Measurements from ENCODE around the gene PHLPP1. TPM values are rescaled to one million over a fixed set of nuclear protein-coding genes. Genes with fewer than 3 reads are reported as not detected.

Gene PHLPP1
- total RNA-seq, 1 experiment from 2014 or later: 14.7 TPM

DNA sequence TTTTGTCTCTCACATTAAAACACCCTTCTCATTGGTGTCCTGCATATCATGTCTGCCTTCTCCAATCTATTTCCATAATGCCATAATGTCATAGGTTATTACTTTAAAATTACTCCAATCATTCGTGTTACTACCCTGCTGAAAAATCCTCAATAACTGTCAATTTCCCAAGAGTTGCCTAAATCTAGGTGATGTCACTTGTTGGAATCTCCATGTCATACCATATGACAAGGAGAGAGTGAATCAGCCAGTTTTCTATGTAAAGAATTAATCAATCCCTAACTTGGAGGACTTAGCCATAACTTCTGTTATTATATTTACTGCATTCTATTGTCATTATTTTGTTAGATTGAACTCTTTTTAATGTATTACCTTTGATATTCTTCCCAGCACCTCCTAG, 62.5 kb downstream of the PHLPP1 start:
- ChIA-PET CTCF (no interaction called here), RAD21 (ENCODE audit: low non-redundant PET in 1 of 2, low total read pairs in 2 of 2, uncharacterized antibody in 2 of 2, unreplicated experiment in 2 of 2) (no interaction called here), POLR2A (no interaction called here)
- DNase-seq (ENCODE audit: low read depth, low spot score): no peak
- Histone ChIP-seq H3K4me1 (ENCODE audit: control insufficient read depth in 1 of 2, insufficient read depth in 2 of 2, low read length in 2 of 2) (no peaks in the 10 kb centered on the region), H3K4me3 (replicated peaks in 1 of 2; ENCODE audit: low read depth in 1 of 2, low read length in 2 of 2) (no peak overlapping the region), H3K9me3 (ENCODE audit: control insufficient read depth in 1 of 2, insufficient read depth in 1 of 2, low read depth in 1 of 2, low read length in 2 of 2) (no peaks in the 10 kb centered on the region), H3K9me2 (ENCODE audit: insufficient read depth) (peaks cover under 1% of the 10 kb centered on the region; the same call in 1 of the 2 replicates), H3K36me3 (ENCODE audit: control insufficient read depth in 1 of 2, insufficient read depth in 2 of 2, low read length in 2 of 2) (no peaks in the 10 kb centered on the region), H3K79me2 (ENCODE audit: insufficient read depth, low read length) (peaks cover 35% of the 10 kb centered on the region; the same call in 1 of the 2 replicates), H4K20me1 (ENCODE audit: insufficient read depth) (peaks cover 3% of the 10 kb centered on the region; the same call in 1 of the 2 replicates), H3K27me3 (ENCODE audit: insufficient read depth, low read length) (no peaks in the 10 kb centered on the region), H3K27ac (ENCODE audit: low read depth, low read length) (no peak overlapping the region), H2AFZ (ENCODE audit: low read depth, low read length, poor library complexity, severe bottlenecking) (no peak overlapping the region), H3K4me2 (ENCODE audit: low read length) (no peak overlapping the region), H3K9ac (ENCODE audit: low read length) (no peak overlapping the region)
- TF ChIP-seq YY1 (IDR thresholded peaks at IDR 0.05; ENCODE audit: extremely low read depth, insufficient replicate concordance, low read depth, low read length): no peak
- no peak for TF ChIP-seq JUND (IDR thresholded peaks at IDR 0.05)
- TF ChIP-seq EGR1 (IDR thresholded peaks at IDR 0.05; ENCODE audit: low read depth): no peak
- no peak for TF ChIP-seq ZFX (IDR thresholded peaks at IDR 0.05)
- no peak for TF ChIP-seq ZNF274 (IDR thresholded peaks at IDR 0.05; ENCODE audit: low read depth, low read length)
- TF ChIP-seq, protein P1, sequence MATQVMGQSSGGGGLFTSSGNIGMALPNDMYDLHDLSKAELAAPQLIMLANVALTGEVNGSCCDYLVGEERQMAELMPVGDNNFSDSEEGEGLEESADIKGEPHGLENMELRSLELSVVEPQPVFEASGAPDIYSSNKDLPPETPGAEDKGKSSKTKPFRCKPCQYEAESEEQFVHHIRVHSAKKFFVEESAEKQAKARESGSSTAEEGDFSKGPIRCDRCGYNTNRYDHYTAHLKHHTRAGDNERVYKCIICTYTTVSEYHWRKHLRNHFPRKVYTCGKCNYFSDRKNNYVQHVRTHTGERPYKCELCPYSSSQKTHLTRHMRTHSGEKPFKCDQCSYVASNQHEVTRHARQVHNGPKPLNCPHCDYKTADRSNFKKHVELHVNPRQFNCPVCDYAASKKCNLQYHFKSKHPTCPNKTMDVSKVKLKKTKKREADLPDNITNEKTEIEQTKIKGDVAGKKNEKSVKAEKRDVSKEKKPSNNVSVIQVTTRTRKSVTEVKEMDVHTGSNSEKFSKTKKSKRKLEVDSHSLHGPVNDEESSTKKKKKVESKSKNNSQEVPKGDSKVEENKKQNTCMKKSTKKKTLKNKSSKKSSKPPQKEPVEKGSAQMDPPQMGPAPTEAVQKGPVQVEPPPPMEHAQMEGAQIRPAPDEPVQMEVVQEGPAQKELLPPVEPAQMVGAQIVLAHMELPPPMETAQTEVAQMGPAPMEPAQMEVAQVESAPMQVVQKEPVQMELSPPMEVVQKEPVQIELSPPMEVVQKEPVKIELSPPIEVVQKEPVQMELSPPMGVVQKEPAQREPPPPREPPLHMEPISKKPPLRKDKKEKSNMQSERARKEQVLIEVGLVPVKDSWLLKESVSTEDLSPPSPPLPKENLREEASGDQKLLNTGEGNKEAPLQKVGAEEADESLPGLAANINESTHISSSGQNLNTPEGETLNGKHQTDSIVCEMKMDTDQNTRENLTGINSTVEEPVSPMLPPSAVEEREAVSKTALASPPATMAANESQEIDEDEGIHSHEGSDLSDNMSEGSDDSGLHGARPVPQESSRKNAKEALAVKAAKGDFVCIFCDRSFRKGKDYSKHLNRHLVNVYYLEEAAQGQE (IDR thresholded peaks at IDR 0.05; ENCODE audit: low read depth): no peak
- TF ChIP-seq CEBPB (IDR thresholded peaks at IDR 0.05; ENCODE audit: low read depth): no peak
- TF ChIP-seq CBX3 (IDR thresholded peaks at IDR 0.05; ENCODE audit: low read depth): no peak
- TF ChIP-seq ELF1 (IDR thresholded peaks at IDR 0.05; ENCODE audit: borderline replicate concordance, low read depth): no peak
- no peak for TF ChIP-seq RAD21 (IDR thresholded peaks at IDR 0.05; ENCODE audit: low read depth)
- TF ChIP-seq POLR2AphosphoS5 (IDR thresholded peaks at IDR 0.05; ENCODE audit: low read depth, low read length): no peak
- TF ChIP-seq EZH2phosphoT487 (IDR thresholded peaks at IDR 0.05; ENCODE audit: borderline replicate concordance): no peak
- no peak for TF ChIP-seq TCF7L2 (IDR thresholded peaks at IDR 0.05; ENCODE audit: borderline replicate concordance, extremely low read depth, insufficient read depth, insufficient read length)
- TF ChIP-seq EZH2 (IDR thresholded peaks at IDR 0.05): no peak
- TF ChIP-seq MAX (IDR thresholded peaks at IDR 0.05): no peak
- no peak for TF ChIP-seq SRF (IDR thresholded peaks at IDR 0.05; ENCODE audit: low read depth)
- no peak for TF ChIP-seq ATF3 (IDR thresholded peaks at IDR 0.05)
- TF ChIP-seq, protein P2, sequence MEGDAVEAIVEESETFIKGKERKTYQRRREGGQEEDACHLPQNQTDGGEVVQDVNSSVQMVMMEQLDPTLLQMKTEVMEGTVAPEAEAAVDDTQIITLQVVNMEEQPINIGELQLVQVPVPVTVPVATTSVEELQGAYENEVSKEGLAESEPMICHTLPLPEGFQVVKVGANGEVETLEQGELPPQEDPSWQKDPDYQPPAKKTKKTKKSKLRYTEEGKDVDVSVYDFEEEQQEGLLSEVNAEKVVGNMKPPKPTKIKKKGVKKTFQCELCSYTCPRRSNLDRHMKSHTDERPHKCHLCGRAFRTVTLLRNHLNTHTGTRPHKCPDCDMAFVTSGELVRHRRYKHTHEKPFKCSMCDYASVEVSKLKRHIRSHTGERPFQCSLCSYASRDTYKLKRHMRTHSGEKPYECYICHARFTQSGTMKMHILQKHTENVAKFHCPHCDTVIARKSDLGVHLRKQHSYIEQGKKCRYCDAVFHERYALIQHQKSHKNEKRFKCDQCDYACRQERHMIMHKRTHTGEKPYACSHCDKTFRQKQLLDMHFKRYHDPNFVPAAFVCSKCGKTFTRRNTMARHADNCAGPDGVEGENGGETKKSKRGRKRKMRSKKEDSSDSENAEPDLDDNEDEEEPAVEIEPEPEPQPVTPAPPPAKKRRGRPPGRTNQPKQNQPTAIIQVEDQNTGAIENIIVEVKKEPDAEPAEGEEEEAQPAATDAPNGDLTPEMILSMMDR (IDR thresholded peaks at IDR 0.05 in 2 of 3, conservative IDR thresholded peaks at IDR 0.05 in 1 of 3; ENCODE audit: borderline replicate concordance in 1 of 3, insufficient read depth in 1 of 3, low read depth in 2 of 3, low read length in 2 of 3): no peak
- no peak for TF ChIP-seq ZBTB33 (IDR thresholded peaks at IDR 0.05; ENCODE audit: extremely low read depth, insufficient replicate concordance, low read length)
- no peak for TF ChIP-seq SP1 (IDR thresholded peaks at IDR 0.05; ENCODE audit: low read depth)
- intact Hi-C loops (cut with micrococcal nuclease): no loop called here
- no TSS peak for BruUV-seq (replicated peaks)
- no peak for ATAC-seq

All from HCT116 (cell line).